ENCODE results near the gene TRIP12. TPM values are rescaled to one million over a fixed set of nuclear protein-coding genes. Genes with fewer than 3 reads are reported as not detected.

Gene TRIP12
- total RNA-seq, 1 experiment from 2014 or later, result 115 TPM

- TF ChIP-seq, protein P1, sequence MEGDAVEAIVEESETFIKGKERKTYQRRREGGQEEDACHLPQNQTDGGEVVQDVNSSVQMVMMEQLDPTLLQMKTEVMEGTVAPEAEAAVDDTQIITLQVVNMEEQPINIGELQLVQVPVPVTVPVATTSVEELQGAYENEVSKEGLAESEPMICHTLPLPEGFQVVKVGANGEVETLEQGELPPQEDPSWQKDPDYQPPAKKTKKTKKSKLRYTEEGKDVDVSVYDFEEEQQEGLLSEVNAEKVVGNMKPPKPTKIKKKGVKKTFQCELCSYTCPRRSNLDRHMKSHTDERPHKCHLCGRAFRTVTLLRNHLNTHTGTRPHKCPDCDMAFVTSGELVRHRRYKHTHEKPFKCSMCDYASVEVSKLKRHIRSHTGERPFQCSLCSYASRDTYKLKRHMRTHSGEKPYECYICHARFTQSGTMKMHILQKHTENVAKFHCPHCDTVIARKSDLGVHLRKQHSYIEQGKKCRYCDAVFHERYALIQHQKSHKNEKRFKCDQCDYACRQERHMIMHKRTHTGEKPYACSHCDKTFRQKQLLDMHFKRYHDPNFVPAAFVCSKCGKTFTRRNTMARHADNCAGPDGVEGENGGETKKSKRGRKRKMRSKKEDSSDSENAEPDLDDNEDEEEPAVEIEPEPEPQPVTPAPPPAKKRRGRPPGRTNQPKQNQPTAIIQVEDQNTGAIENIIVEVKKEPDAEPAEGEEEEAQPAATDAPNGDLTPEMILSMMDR (IDR thresholded peaks at IDR 0.05; ENCODE audit: insufficient read depth in 1 of 2, low read depth in 1 of 2, low read length in 1 of 2, severe bottlenecking in 1 of 2, unreplicated experiment in 1 of 2), result no peak
- CTCF ChIA-PET, result no interaction called here
These were observed 909 bp upstream of the TRIP12 start, which contains the start of gene FBXO36 for GRCh38 chr2:229922449-229923386. Gene FBXO36 (plus strand): TSS chr2:229922503. CDS start chr2:229922514, 11 bp downstream.

GRCh38 chr2:229921101-229921891 is 513 bp downstream of the TRIP12 start:
- Histone ChIP-seq H3K4me1 (no peaks in the 10 kb centered on the region), H3K4me3 (ENCODE audit: low read depth, low read length) (peak overlapping the region; percentile 87), H3K36me3 (ENCODE audit: control insufficient read depth, insufficient read depth, low read length) (no peaks in the 10 kb centered on the region), H3K9me3 (no peaks in the 10 kb centered on the region), H3K27me3 (replicated peaks; ENCODE audit: control insufficient read depth, insufficient read depth, low read length) (no peaks in the 10 kb centered on the region)
- DNase-seq, result peak; percentile 44 to 52
- peaks cover 31% of the 10 kb centered on the region for H3K36me3 Mint-ChIP-seq (ENCODE audit: insufficient read depth, unreplicated experiment)
- no TSS peak for BruUV-seq (replicated peaks)
- peak overlapping the region; percentile 97 for H3K27ac Mint-ChIP-seq (ENCODE audit: unreplicated experiment)
- H3K4me3 Mint-ChIP-seq (ENCODE audit: unreplicated experiment), result peak overlapping the region; percentile 100
- H3K27me3 Mint-ChIP-seq (ENCODE audit: insufficient read depth, unreplicated experiment), result no peaks in the 10 kb centered on the region
- intact Hi-C loops (cut with micrococcal nuclease; ENCODE audit: unreplicated experiment), result no loop called here
- no peaks in the 10 kb centered on the region for H3K9me3 Mint-ChIP-seq (ENCODE audit: unreplicated experiment)
- peaks cover 9% of the 10 kb centered on the region for H3K4me1 Mint-ChIP-seq (ENCODE audit: low read depth, unreplicated experiment)
- TF ChIP-seq, protein P1 (IDR thresholded peaks at IDR 0.05; ENCODE audit: insufficient read depth in 1 of 2, low read depth in 1 of 2, low read length in 1 of 2, severe bottlenecking in 1 of 2, unreplicated experiment in 1 of 2), result no peak
- CTCF ChIA-PET, result interaction anchor here (0.8 kb wide), 1 partner anchor 120 kb away, joined by 3 read pairs; no protein-coding TSS in a partner anchor
- POLR2A ChIA-PET, result interaction anchor here (0.6 to 0.7 kb wide), 2 partner anchors 346 to 903 kb away, joined by 3 to 5 read pairs; no protein-coding TSS in a partner anchor

More at GRCh38 chr2:229922449-229923386, 909 bp upstream of the TRIP12 start, which contains the start of gene FBXO36:
- intact Hi-C loops (cut with micrococcal nuclease; ENCODE audit: unreplicated experiment), result no loop called here
- no peaks in the 10 kb centered on the region for H3K9me3 Mint-ChIP-seq (ENCODE audit: unreplicated experiment)
- POLR2A ChIA-PET, result no interaction called here
- H3K4me1 Mint-ChIP-seq (ENCODE audit: low read depth, unreplicated experiment), result peaks cover 9% of the 10 kb centered on the region
- DNase-seq, result peak; percentile 57 to 84
- H3K36me3 Mint-ChIP-seq (ENCODE audit: insufficient read depth, unreplicated experiment), result peaks cover 23% of the 10 kb centered on the region
- H3K4me1 ChIP-seq, result no peaks in the 10 kb centered on the region
- peak within 1 kb of the TSS; percentile 97 for H3K27ac Mint-ChIP-seq (ENCODE audit: unreplicated experiment)
- H3K9me3 ChIP-seq, result no peaks in the 10 kb centered on the region
- no TSS peak for BruUV-seq (replicated peaks)
- no peaks in the 10 kb centered on the region for H3K36me3 ChIP-seq (ENCODE audit: control insufficient read depth, insufficient read depth, low read length)
- H3K4me3 Mint-ChIP-seq (ENCODE audit: unreplicated experiment), result peak within 1 kb of the TSS; percentile 100
- no peaks in the 10 kb centered on the region for H3K27me3 ChIP-seq (replicated peaks; ENCODE audit: control insufficient read depth, insufficient read depth, low read length)
- no peaks in the 10 kb centered on the region for H3K27me3 Mint-ChIP-seq (ENCODE audit: insufficient read depth, unreplicated experiment)
- peak within 1 kb of the TSS; percentile 87 for H3K4me3 ChIP-seq (ENCODE audit: low read depth, low read length)

- peak overlapping the region; percentile 100 for H3K4me3 Mint-ChIP-seq (ENCODE audit: unreplicated experiment)
- peaks cover 31% of the 10 kb centered on the region for H3K36me3 Mint-ChIP-seq (ENCODE audit: insufficient read depth, unreplicated experiment)
- peak overlapping the region; percentile 87 for H3K4me3 ChIP-seq (ENCODE audit: low read depth, low read length)
- no peaks in the 10 kb centered on the region for H3K9me3 ChIP-seq
- intact Hi-C loops (cut with micrococcal nuclease; ENCODE audit: unreplicated experiment), result no loop called here
- TF ChIP-seq, protein P1 (IDR thresholded peaks at IDR 0.05; ENCODE audit: insufficient read depth in 1 of 2, low read depth in 1 of 2, low read length in 1 of 2, severe bottlenecking in 1 of 2, unreplicated experiment in 1 of 2), result no peak
- H3K36me3 ChIP-seq (ENCODE audit: control insufficient read depth, insufficient read depth, low read length), result no peaks in the 10 kb centered on the region
- H3K27ac Mint-ChIP-seq (ENCODE audit: unreplicated experiment), result peak overlapping the region; percentile 97
- peaks cover 9% of the 10 kb centered on the region for H3K4me1 Mint-ChIP-seq (ENCODE audit: low read depth, unreplicated experiment)
- no peaks in the 10 kb centered on the region for H3K9me3 Mint-ChIP-seq (ENCODE audit: unreplicated experiment)
- no peaks in the 10 kb centered on the region for H3K4me1 ChIP-seq
- no peaks in the 10 kb centered on the region for H3K27me3 ChIP-seq (replicated peaks; ENCODE audit: control insufficient read depth, insufficient read depth, low read length)
- no peak for DNase-seq
- BruUV-seq (replicated peaks), result TSS peak; percentile 33
- CTCF ChIA-PET, result no interaction called here
- H3K27me3 Mint-ChIP-seq (ENCODE audit: insufficient read depth, unreplicated experiment), result no peaks in the 10 kb centered on the region
- POLR2A ChIA-PET, result no interaction called here
These were observed 1.7 kb downstream of the TRIP12 start for GRCh38 chr2:229920011-229920641.
